ENCODE measurements around the gene DTNA.

The DTNA gene

DNA sequence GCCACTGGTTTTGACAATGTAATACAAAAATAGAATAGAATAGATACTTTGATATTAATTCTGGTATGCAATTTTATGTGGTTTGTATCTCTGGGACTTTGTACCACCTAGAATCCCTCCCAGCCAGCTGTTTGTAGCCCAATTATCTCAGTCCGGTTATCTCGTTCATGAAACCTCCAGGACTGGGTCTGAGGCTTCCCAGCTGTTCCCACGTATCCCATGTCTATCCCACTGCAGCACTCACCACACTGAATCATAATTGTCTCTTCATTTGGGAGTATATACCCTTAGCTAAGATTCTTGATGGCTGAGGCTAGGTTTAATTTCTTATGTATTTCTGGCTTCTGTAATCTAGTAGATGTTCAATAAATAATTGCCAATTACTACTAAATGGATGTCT, 226.7 kb downstream of the DTNA start:
- DNase-seq (ENCODE audit: low spot score), result no peak

DNA sequence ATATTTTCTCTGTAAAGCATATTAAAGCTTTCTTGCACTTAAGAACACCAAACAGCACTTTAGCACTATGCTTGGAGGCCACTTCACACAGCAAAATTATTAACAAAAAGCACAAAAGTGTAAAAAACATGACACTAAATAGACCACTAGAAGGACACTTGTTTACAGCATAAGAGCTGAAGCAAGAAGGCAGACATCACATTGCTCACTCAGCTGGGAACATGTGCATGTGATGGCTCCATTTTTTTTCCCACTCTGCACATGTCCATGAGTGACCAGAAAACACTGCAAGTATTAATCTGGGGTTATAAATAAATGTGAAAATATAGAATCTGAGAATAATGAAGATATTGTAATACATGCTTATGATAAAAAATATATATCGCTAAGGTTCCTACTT, 228.0 kb downstream of the DTNA start:
- DNase-seq (ENCODE audit: low spot score), result no peak

Data from pons (tissue), 1 donor.